ENCODE measurements around the gene PCK2.

PCK2 gene

GRCh38 chr14:24060443-24060842, 33.7 kb upstream of the PCK2 start:
- in situ Hi-C loops (cut with MboI; ENCODE audit: low sequenced_read_pairs) = no loop called here

DNA sequence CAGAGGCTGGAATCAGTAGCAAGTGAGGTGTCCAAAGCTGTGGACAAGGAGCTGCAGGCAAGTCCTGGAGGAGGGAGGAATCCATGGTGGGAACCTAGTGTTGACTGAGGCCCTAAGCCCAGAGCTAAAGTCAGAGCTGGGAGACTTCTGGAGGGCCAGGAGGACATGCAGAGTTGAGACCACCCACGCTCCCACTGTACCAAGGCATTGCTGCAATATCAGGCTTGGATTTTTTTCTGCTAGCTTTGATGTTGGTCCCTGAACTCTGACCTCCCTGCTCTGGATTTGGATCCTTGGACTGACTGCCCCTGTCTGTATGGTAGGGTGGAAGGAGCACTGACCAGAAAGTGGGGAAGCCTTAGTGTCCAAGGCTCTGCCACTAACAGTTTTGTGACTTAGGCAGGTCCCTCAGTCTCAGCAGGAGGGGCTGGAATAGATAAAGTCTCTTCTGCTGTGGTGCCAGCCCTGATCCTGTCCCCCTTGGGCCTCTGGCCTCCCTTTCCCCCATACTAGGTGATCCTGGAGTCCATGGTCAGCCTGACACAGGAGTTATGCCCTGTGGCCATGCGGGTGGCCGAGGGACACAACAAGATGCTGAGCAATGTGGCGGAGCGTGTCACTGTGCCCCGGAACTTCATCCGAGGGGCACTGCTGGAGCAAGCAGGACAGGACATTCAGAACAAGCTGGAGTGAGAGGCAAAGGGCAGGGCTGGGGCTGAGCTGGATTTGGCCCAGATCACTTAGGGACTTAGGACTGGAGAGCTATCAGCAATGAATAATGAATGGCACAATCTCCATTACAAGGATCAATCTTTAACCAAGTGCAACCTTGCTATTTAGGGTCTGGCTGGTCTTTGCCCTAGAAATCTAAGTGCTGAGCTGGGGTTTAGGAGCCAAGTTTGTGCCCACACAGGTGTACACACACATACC, 32.9 kb upstream of the PCK2 start:
- in situ Hi-C loops (cut with MboI; ENCODE audit: low sequenced_read_pairs) = no loop called here

DNA sequence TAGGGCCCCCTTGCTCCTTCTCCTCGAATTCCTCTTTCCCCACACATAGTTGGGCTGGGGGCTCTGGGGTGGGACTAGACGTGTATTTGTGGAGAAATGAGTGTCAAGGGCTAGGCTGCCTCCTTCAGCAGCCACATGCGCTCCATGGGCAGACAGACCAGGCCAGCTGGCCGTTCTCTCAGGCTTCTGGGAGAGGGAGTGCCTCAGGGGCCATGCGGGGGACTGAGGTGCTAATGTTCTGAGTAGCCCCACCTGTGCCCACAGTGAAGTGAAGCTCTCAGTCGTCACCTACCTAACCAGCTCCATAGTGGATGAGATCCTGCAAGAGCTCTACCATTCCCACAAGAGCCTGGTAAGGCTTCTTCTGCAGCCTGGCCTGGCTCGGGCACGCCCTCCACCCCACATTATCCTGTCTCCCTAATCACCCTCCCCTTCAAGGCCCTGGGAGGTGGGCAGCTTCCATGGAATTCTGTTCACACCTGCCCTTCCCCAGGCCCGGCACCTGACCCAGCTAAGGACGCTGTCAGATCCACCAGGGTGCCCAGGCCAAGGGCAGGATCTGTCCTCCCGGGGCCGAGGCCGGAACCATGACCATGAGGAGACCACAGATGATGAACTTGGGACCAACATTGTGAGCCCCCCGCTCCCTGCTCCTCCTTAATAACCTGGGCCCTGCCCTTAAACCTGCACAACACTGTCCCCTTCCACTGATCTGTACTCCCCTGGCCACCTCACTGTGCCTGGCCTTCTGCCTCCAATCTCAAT, 31.7 kb upstream of the PCK2 start:
- in situ Hi-C loops (cut with MboI; ENCODE audit: low sequenced_read_pairs) = no loop called here

GRCh38 chr14:24063263-24063836, 30.8 kb upstream of the PCK2 start:
- in situ Hi-C loops (cut with MboI; ENCODE audit: low sequenced_read_pairs) = no loop called here

- in situ Hi-C loops (cut with MboI; ENCODE audit: low sequenced_read_pairs) = no loop called here
Measured at GRCh38 chr14:24064091-24064795, 29.9 kb upstream of the PCK2 start.

- in situ Hi-C loops (cut with MboI; ENCODE audit: low sequenced_read_pairs) = no loop called here
Measured at GRCh38 chr14:24064856-24065255, 29.3 kb upstream of the PCK2 start.

DNA sequence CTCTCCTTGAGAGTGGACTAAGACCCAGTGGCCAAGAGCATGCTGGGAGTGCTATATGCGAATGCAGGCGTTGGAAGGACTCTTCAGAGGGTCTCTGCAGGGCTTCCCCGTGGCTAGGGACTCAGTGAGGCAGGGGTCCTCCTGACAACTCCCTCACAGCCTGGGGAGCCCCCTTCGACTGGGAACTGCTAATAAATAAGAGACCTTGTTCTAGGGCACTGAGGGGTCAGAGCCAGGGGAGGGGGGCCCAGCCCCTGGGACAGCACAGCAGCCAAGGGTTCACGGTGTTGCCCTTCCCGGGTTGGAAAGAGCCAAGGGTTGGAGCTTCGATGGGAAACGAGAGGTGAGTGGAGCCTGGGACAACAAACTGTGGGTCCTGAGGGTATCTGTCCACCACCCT, 28.7 kb upstream of the PCK2 start:
- in situ Hi-C loops (cut with MboI; ENCODE audit: low sequenced_read_pairs) = no loop called here

- in situ Hi-C loops (cut with MboI; ENCODE audit: low sequenced_read_pairs) = no loop called here
Measured at GRCh38 chr14:24066496-24067132, 27.5 kb upstream of the PCK2 start.

DNA sequence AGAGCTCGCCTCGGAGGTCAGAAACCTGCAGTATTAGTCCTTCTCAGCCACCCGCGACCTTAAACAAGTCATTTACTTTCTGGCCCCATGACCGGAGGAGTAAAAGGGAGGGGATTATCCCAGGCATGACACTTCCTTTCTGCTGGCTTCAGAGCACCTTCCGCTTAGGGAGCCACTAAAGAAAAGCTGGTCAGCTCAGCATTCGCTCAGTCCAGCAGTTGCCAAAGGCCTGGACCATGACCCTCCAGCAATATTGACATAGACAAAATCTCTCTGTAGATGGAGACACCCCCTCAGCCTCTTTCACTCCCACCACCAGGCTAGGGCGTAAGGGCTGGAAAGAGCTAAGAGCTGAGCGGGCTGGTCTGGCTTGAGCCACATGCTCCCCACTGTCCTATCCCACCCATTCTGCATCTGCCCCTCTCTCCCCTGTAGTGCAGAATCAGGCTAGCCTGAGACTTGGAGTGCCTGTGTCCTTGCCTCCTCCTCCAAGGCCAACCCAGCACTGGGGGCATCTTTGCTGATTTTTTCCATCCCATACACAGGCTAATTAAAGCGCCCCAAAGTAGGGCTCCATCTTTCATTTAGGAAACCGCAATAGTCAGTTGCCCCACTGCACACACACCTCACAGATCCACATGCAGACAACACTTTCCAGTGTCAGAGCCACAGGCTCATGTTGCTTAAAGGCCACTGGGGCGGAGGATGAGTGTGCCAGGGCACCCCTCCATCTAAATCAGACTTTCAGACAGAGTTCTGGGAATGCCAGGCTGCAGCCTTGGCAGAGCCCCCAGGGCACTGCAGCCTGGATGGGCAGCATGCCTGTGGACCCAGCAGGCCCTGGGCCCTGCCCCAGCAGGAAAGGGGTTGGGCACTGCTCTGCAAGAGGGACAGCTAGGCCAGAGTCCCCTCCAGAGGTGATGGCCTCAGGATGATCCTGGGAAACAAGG, 26.7 kb upstream of the PCK2 start:
- in situ Hi-C loops (cut with MboI; ENCODE audit: low sequenced_read_pairs) = no loop called here

DNA sequence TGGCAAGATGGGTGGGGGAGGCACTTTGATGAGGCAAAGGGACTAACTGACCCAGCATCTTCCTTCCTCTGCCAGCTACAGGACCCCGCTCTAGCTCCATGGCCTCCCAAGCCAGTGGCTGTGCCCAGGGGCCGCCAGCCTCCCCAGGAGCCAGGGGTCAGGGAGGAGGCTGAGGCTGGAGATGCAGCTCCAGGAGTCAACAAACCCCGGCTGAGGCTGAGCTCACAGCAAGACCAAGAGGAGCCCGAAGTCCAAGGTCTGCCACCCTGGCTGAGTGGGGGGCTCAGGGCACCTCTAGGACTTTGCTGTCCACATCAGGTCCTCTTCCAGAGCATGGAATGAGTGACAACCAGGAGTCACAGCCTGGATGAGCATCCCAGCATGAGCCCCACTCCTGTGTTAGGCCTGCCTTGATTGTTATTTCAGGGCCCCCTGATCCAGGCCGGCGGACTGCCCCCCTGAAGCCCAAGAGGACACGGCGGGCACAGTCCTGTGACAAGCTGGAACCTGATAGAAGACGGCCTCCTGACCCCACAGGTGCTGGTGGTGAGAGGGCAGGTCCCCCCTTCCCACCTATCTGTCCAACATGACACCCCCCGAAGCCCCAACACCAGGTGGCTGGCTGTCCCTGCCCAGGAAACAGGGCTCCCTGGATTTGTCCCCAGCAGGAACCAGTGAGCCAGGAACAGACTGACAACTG, 25.2 kb upstream of the PCK2 start:
- in situ Hi-C loops (cut with MboI; ENCODE audit: low sequenced_read_pairs) = no loop called here

DNA sequence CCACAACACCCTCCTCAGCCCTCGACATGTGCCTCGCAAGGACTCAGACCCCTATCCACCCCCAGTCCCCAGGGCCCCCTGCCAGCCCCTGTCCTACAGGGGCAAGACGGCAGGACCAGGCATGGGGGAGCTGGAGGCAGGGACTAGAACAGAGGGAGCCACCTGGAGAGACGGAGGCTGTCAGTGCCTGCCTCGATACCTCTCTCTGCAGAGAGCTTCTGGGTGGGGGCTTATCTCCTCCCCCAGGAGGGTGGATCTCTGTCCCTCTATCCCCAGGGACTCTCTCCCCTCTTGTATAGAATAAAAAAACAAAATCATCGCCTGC, 24.7 kb upstream of the PCK2 start:
- in situ Hi-C loops (cut with MboI; ENCODE audit: low sequenced_read_pairs) = no loop called here

GRCh38 chr14:24070285-24071143, 23.6 kb upstream of the PCK2 start:
- in situ Hi-C loops (cut with MboI; ENCODE audit: low sequenced_read_pairs) = no loop called here

DNA sequence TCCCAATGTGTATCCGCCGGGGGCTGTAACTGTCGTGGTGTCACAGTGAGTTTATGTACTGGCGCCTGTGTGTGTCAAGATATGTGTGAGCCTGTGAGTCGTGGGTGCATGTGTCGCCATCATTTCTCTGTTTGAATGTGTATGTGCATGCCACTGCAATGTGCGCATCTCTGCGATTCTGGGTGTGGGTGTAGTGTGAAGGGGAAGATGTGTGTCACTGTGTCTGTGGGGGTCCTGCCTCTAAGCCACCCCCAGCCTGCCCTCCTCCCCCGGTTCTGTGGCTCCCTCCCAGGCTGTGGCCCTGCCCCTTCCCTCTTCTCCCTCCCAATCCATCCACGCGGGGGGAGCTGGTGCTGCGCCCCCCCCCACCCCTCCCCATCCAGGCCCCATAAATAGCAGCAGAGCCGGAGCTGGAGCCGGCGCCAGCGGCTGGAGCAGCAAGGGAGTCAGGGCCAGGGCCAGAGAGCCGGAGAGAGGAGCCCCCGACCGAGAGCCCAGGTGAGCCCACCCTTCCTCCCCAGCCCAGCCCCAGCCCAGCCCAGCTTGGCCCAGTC, 22.9 kb upstream of the PCK2 start, which contains the start of gene CPNE6:
Gene CPNE6, plus strand, starts transcription at position 419 of the 554 bp plus-strand sequence. CDS start 1,375 bp downstream, outside the sequence.
- in situ Hi-C loops (cut with MboI; ENCODE audit: low sequenced_read_pairs) = no loop called here

DNA sequence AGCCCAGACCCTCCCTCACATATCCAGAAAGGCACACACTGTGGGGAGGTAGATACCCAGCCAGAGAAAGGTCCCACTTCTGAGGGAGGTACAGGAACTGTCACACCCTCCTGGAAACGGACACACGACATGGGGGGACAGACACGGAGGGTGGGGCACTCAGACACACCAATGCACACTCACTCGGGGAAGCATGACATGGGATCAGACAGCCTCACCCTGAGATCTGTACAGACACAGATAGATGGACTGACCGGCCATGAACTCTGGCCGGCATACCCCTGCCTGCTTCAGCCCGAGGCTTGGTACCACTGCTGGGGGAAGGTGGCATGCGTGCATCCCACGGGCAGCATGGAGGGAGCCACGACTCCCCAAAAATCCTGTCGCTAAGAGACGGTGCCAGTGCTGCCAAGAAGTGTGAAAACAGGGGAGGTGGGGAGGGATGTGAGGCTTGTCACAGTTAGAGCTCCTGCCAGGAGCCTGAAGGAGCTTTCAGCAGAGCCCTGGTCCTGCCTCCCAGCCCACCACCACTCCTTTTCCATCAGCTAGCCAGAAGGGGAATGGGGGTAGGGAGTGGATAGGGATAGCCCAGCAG, 22.2 kb upstream of the PCK2 start:
- in situ Hi-C loops (cut with MboI; ENCODE audit: low sequenced_read_pairs) = no loop called here

DNA sequence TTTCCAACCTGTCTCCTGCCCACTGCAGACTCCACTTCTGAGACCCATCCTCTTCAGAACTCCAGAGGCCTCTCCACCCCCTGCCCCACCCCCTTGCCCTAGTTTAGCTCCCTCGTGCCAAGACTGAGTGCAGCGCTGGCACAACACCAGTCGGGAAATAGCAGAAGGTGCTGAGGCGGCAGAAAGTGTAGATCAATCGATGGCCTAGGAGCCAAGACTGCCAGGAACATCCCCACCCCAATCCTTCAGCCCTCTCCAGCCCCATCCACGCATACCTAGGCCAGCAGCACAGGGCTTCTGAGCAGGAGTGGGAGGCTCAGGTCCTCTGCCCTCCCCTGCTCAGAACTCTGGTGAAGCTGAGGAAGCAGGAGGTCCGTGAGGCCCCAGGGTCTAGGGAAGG, 21.7 kb upstream of the PCK2 start:
- in situ Hi-C loops (cut with MboI; ENCODE audit: low sequenced_read_pairs) = no loop called here

- in situ Hi-C loops (cut with MboI; ENCODE audit: low sequenced_read_pairs) = no loop called here
Measured at GRCh38 chr14:24072881-24073877, 20.9 kb upstream of the PCK2 start.

Data from HL-60/S4 (cell line).